ENCODE results near the gene AGPAT4.
"Not testable (repeated sequence)": the region's sequence is repeated elsewhere in the genome, so short reads cannot be mapped to it uniquely, and the experiment has no call there.

AGPAT4 gene

GRCh38 chr6:161226009-161226964 lies 47.6 kb downstream of the AGPAT4 start:
- no peak for DNase-seq

GRCh38 chr6:161225681-161226008 lies 48.2 kb downstream of the AGPAT4 start:
- DNase-seq, result no peak

- DNase-seq, result not testable (repeated sequence)
Observed at GRCh38 chr6:161224951-161225680, 48.7 kb downstream of the AGPAT4 start.

- DNase-seq, result no peak
Observed at GRCh38 chr6:161223646-161224045, 50.2 kb downstream of the AGPAT4 start.

- peak; percentile 19 for DNase-seq
Observed at GRCh38 chr6:161222706-161223234, 51.1 kb downstream of the AGPAT4 start.

- no peak for DNase-seq
Observed at GRCh38 chr6:161220346-161220745, 53.5 kb downstream of the AGPAT4 start.

- no peak for DNase-seq
Observed at GRCh38 chr6:161219680-161220079, 54.2 kb downstream of the AGPAT4 start.

- DNase-seq, result no peak
Observed at GRCh38 chr6:161218222-161218621, 55.6 kb downstream of the AGPAT4 start.

- no peak for DNase-seq
Observed at GRCh38 chr6:161217628-161218027, 56.2 kb downstream of the AGPAT4 start.

GRCh38 chr6:161216616-161217205 lies 57.1 kb downstream of the AGPAT4 start:
- no peak for DNase-seq

- no peak for DNase-seq
Observed at GRCh38 chr6:161215876-161216615, 57.8 kb downstream of the AGPAT4 start.

- DNase-seq, result no peak
Observed at GRCh38 chr6:161215193-161215592, 58.7 kb downstream of the AGPAT4 start.

GRCh38 chr6:161214722-161215121 lies 59.1 kb downstream of the AGPAT4 start:
- no peak for DNase-seq

- no peak for DNase-seq
Observed at GRCh38 chr6:161212902-161213301, 61.0 kb downstream of the AGPAT4 start.

- peak; percentile 16 for DNase-seq
Observed at GRCh38 chr6:161211380-161212035, 62.4 kb downstream of the AGPAT4 start.

- DNase-seq, result no peak
Observed at GRCh38 chr6:161210857-161211256, 63.0 kb downstream of the AGPAT4 start.

GRCh38 chr6:161207200-161207599 lies 66.7 kb downstream of the AGPAT4 start:
- DNase-seq, result no peak

- DNase-seq, result no peak
Observed at GRCh38 chr6:161204866-161205557, 68.8 kb downstream of the AGPAT4 start.

- DNase-seq, result peak; percentile 50
Observed at GRCh38 chr6:161200610-161201370, 73.1 kb downstream of the AGPAT4 start.

- no peak for DNase-seq
Observed at GRCh38 chr6:161199850-161200249, 74.0 kb downstream of the AGPAT4 start.
